Measurements from ENCODE around the gene FAM120A.

FAM120A gene

DNA sequence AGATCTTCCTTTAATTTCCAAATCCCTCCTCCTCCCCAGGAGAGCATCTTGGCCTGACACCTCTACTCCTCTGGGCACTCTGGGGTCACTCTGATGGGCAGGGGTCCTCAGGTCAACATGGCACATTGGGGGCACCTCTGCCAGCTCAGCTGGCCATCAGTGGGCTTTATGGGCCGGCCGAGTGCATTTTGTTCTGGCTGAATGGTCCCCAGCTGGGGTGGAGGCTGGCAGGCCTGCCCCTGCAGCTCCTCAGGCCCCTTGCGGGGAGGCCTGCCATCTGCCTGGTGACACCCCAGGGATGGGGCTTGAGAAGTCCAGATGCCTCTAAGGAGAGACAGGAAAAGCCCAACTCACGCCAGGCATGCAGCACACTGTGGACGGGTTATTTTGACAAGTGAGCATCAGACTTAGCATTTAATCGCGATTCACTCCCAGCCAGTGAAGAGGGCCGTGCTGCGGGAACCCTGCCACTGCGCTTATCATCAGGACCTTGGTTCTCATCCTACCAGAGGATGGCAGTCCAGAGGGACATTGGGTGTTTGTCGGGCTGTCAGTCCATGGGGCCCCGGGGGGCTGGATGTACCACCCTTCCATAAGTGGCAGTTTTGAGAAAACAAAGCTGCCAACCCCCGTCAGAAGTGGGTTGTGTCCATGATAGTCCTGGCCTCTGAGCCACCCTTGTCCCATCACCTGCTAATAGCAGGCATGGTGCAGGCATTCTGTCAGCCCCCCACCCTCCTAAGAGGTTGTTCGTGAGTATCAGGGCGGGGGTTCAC lies 146.6 kb downstream of the FAM120A start:
- no peak for FAIRE-seq

DNA sequence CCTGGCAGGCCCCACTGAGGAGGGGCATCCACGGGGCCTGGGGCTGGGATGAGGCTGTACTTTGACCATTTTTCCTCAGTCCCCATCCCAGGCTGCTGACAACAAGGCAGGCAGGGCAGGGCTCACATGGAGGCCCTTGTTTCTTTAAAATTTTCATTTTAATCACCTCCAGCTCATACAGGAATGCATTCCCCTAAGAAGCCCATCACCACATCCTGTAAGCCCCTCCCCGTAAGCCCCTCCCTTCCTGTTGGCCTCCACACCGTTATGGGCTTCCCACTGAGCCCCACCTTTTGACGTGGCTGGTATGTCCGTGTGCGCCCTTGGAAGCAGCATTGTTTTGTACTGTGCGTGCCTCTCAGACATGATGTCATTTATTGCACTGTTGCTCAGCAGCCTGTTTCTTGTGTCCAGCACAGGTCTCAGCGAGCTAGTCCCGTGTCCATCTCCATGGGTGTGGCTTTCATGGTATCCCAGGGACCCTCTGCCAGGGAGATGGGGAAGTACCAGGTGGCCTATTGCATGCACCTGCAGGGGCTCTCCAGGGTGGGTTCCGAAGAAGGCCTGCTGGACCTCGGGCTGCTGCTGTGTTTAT lies 147.3 kb downstream of the FAM120A start:
- FAIRE-seq: no peak

DNA sequence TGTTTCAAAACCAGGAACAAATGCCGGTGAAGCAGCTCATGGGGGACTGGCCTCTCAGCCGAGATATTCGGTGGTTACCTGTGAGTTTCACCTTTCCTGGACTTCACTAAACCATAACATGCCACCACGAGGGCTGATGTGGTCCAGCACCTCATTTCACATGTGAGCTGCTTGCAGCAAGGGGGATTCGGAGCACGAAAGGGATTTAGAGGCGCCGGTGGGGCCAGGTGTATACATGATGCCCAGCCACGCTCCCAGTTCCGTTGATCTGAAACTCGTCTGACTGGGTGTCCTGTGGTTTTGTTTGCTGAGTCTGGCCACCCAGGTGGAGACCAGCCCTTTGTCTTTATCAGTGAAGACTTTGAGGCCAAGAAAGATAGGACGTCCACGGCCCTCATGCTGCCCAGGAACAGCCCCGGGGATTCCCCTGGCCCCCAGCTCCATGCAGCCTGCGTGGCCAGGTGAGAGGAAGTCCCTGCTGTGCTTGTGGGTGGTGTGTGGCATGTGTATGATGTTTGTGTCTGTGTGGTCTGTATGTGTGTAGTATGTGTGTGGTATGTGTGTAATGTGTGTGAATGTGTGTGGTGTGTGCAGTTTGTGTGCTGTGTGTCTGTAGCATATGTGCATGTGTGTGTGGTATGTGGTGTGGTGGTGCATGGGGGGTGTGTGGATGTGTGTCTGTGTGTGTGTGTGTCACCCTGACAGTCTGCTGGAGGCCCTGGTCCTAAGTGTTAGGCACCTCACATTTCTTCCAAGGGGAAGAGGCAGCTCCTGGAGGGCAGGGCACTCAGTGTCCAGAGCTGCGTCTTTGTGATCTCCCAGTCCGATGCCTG lies 148.3 kb downstream of the FAM120A start:
- FAIRE-seq: no peak

DNA sequence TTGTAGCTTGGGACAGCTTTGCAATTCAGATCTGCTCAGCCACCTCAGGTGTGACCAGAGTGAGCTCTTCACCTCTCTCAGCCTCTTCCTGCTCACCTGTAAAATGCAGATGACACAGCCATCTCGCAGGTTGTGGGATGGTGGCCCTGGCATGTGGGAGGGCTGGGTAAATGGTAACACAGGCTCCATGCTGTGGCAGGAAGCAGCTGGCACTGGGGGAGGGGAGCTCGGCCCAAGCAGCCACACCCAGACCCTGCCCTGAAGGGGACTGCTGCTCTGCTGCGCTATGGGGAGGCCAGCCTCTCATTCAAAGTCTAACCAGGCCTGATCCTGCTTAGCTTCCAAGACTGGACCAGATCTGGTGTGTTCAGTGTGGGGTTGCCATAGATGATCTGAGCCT lies 149.0 kb downstream of the FAM120A start:
- FAIRE-seq: no peak

DNA sequence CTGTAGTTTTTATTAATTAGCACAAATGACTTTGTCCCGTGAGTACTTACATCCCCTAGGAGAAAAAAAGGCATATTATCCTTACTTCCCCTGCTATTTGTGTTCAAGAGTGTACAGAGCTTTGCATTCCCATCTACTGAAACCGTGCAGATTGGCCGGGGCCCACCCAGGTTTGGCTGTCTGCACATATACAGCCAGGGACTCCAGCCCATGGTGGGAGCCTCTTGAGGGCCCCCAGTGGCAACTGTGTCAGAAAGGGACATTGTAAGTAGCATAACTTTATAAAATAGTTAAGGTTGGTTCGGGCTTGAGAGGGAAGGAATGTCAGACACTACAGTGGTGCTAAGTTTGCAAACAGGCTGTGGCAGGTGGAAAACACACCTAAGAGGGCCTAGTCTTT lies 149.6 kb downstream of the FAM120A start:
- no peak for FAIRE-seq

DNA sequence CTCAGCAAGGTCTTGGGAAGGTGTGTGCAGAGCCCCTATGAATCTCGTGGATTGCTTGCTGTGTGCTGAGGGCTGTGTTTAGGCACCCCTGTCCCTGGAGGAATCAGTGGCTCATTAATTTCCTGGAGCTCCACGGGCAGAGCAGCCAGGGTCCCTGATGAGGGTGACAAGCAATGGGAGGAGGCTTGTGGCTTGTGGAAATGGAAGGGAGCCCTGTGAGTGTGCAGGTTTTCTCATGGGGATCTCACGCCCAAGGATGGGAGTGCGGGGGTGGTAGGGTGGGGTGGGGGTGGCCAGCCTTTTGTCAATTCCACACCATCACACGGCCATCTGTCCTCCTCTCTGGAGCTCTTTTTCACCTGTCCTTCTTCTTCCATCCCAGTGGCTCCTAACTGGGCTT lies 150.2 kb downstream of the FAM120A start:
- FAIRE-seq: no peak

DNA sequence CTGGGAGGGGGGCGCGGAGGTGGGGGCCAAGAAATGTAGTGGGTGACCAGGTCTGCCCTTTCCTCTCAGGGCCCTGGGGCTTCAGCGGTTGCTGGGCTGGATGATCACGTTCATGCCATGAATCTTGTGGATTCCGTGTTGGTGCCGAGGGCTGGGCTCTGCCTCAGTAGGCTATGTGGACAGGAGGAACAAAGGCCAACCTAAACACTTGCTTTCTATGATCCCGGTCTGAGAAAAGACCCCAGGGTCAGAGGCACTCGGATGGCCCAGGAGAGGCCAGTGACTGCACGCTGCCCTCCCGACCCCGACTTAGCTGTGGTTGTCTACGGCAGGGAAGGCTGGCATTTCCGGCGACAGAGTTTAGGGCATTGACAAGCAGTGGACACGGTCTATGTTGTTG lies 151.5 kb downstream of the FAM120A start:
- no peak for FAIRE-seq

DNA sequence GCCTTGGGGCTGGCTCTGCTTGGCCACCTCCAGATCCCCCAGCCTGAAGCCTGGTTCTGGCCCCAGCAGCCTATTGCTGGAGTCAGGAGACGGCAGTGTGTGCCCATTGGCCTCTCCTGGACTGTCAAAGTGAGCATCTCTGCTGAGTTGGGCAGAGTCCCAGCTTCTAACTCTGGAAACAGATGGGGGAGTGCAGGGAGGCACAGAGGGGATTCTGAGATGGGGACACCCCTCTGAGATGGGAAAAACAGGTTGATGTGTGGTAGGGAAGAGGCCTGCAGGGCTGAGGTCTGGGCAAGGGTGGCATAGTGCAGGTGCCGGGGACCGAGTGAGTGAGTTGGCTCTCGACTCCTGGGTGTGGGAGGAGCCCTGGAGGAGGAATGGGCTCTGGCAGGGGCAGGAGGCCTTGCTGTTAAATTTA lies 152.4 kb downstream of the FAM120A start:
- FAIRE-seq: no peak

DNA sequence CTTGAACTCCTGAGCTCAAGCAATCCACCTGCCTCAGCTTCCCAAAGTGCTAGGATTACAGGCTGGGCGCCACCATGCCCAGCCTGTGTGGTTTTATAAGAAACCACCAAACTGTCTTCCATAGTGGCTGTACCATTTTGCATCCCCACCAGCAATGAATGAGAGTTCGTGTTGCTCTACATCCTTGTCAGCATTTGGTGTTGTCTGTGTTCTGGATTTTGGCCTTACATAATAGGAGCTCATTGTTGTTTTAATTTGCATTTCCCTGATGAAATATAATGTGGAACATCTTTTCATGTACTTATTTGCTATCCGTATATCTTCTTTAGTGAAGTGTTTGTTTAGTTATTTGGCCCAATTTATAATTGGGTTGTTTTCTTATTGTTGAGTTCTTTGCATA lies 154.7 kb downstream of the FAM120A start:
- FAIRE-seq: no peak

DNA sequence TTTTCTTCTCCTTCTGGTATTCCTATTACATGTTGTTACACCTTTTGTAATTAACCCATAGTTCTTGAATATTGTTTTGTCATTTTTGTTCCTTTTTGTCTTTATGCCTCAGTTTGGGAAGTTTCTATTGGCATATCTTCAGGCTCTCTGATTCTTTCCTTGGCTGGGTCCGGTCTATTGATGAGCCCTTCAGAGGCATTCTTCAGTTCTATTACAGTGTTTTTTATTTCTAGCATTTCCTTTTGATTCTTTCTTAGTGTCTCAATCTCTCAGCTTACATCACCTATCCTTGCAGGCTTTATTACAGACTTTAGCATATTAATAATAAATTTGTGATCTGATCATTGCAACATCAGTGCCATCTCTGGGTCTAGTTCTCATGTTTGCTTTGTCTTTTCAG lies 158.7 kb downstream of the FAM120A start:
- no peak for FAIRE-seq

DNA sequence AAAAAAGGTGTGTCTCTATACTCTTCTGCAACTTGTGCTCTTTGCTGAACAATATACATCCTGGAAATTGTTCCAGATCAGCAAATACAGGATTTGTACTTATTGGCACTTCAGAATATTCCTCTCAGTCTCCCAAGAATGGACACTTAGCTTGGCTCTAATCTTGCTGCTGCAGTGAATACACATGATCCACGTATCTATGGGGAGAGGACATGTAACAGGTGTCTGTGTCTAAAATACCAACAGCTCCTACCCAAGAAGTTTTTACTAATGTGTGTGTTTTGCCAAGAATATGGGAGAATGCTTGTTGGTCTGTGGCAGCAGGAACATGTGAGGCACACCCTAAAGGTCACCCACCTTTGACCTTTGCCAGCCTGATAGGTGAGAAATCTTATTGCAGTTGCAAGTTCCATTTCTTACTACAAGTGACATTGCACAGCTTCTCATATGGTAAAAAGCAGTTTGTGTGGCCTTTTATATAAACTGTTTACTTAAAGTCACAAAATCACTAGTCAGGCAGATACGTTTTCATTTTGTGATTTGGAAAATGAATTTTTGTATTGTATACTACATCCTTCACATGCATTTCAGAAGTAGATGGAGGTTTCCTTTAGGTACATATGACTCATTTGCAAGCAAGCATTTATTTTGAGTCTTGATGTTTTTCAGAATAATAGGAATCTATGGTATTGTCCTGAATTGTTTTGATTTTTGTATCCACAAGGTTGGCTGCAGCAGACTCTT lies 160.7 kb downstream of the FAM120A start:
- no peak for FAIRE-seq

DNA sequence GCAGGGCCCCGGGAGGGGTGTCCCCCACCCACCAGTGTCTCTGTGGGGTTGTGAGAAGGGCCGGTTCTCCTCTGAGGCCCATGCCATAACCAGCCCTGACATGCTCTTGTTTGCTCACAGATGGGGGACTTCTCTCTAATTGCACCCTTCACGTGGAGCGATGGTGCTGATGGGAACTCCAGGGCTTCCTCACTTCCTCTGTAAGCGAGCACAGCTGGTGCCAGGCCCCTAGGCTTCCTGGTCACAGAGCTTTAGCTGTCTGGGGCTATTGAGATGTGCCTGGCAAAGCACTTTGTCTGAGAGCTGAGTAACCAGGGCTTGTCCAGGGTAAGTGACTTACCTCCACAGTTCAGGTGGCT lies 161.3 kb downstream of the FAM120A start:
- FAIRE-seq: no peak

DNA sequence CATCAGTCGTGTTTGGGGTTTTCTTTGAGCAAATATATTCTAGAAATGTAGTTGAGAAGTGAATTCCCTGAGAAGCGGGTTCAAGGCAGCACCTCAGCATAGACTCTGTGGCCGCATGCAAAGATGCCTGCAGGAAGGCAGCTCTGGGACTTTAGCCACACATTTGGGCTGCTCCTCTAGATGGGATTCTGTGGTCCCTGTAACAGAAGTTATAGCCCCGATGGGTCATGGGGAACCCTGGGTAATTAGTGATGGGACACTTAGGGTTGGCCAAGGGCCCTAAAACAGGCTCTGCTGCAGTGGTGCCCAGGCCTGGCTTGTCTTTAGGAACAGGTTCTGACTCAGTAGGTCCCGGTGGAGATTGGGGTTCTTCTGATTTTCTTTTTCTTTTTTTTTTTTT lies 161.7 kb downstream of the FAM120A start:
- no peak for FAIRE-seq

DNA sequence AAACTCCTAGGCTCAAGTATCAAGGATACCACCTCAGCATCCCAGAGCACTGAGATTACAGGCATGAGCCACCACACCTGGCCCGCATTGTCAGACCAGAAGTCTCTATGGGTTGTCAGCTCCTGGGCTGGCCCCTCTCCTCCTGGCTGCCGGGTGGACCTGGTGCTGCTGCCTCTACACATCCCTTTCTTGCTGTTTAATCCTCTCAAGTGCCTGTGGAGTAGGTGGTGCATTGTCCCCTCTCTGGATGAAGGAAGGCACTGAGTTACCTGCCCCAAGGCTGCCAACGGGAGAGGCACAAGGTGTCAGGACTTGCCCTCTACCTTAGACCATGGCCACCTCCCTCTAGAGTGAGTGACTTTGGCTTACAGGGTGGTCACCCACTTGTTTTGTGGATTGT lies 162.3 kb downstream of the FAM120A start:
- FAIRE-seq: no peak

DNA sequence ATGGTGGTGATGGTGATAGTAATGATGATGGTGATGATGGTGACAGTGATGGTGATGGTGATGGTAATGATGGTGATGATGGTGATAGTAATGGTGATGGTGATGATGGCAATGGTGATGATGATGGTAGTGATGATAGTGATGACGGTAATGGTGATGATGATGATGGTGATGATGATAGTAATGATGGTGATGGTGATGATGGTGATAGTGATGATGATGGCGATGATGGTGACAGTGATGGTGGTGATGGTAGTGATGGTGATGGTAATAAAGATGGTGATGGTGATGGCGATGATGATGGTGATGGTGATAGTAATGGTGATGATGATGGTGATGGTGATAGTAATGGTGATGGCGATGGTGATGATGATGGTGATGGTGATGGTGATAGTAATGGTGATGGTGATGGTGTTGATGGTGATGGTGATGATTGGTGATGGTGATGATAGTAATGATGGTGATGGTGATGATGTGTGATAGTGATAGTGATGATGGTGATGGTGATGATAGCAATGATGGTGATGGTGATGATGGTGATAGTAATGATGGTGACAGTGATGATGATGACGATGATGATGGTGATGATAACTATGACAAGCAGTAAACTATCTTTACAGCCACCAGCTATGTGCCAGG lies 163.5 kb downstream of the FAM120A start:
- FAIRE-seq: no peak

All from colon (tissue), 2 donors.